ENCODE measurements around the gene CABLES1. TPM values are rescaled to one million over a fixed set of nuclear protein-coding genes. Genes with fewer than 3 reads are reported as not detected.
A peak's percentile ranks its signal among the peaks of the same experiment; 100 is the strongest.

Gene CABLES1
- total RNA-seq, 2 experiments from 2014 or later, result 3.7 to 3.8 TPM

DNA sequence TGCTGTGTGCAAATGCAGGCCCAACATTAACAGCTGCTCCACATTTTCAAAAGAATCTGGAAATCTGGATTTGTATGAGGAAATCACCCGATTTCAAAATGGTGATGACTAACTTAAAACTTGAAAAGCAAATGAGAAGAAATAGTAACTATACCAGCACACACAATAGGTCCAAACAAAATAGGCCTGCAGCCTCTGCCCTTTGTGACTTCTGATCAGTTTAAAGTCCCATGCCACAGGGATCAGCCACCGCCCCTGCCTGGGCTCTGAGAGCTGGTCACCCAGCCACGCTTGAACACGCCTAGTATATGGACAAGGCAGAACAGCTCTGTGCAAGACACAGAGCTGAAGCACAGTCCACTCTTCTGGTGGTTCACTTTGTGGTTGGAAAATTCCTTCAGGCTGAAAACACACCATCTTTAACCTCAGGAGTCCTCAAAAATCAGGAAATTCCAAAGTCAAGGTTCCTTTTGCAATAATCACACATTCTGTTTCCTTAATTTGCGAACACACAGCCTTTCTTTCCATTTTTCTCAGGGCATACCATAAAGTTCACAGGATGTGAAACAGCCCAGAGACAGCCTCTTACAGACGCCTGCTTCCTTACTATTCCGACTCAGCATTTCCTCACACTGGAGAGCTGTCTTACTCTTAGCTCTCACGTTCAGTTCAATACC lies 167.7 kb downstream of the CABLES1 start:
- no peak overlapping the region for H3K27ac Mint-ChIP-seq
- H3K27me3 Mint-ChIP-seq, result no peaks in the 10 kb centered on the region
- no peak for ATAC-seq

DNA sequence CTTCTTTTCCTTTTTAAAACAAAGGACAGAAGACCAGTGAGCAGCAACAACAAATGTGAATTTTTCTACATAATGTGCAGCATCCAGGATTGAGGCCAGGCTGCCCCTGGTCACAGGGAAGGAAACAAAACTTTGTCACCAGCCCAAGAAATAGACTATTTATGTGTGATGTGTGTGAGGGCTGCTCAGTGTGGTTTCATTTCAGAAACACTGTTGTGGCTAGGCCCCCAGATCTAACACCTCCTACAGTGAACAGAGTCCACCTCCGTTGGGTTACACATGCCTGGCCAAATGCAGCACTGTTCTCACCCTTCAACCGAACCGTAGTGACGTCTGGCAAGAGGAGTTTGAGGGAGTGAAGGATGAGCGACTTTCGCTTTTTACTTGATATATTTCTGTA lies 171.5 kb downstream of the CABLES1 start:
- no peak for DNase-seq
- H3K27ac Mint-ChIP-seq, result no peak overlapping the region
- intact Hi-C loops (cut with DNase I, micrococcal nuclease), result no loop called here
- peaks cover 7% of the 10 kb centered on the region for H3K36me3 Mint-ChIP-seq (ENCODE audit: low read depth)
- no peak overlapping the region for H3K4me3 Mint-ChIP-seq
- peaks cover 15% of the 10 kb centered on the region for H3K4me1 Mint-ChIP-seq
- no peaks in the 10 kb centered on the region for H3K9me3 Mint-ChIP-seq (ENCODE audit: low read depth)
- ChIA-PET POLR2A (no interaction called here), CTCF (no interaction called here)
- ATAC-seq, result no peak
- H3K27me3 Mint-ChIP-seq, result no peaks in the 10 kb centered on the region

More for the DNA sequence above, 167.7 kb downstream of the CABLES1 start:
- Mint-ChIP-seq H3K4me1 (peaks cover 5% of the 10 kb centered on the region), H3K36me3 (ENCODE audit: low read depth) (peaks cover under 1% of the 10 kb centered on the region), H3K9me3 (ENCODE audit: low read depth) (no peaks in the 10 kb centered on the region), H3K4me3 (no peak overlapping the region)
- DNase-seq, result no peak
- ChIA-PET POLR2A (no interaction called here), CTCF (interaction anchor here (1.0 kb wide), 1 partner anchor 19 kb away, joined by 4 read pairs; no protein-coding TSS in a partner anchor)
- intact Hi-C loops (cut with DNase I, micrococcal nuclease), result no loop called here

- no peak overlapping the region for H3K4me3 Mint-ChIP-seq
- ChIA-PET POLR2A (no interaction called here), CTCF (interaction anchor here (0.8 to 1.0 kb wide), 2 partner anchors 13 to 22 kb away, joined by 3 read pairs; no protein-coding TSS in a partner anchor)
- H3K36me3 Mint-ChIP-seq (ENCODE audit: low read depth), result peaks cover 7% of the 10 kb centered on the region
- H3K27me3 Mint-ChIP-seq, result no peaks in the 10 kb centered on the region
- no peak overlapping the region for H3K27ac Mint-ChIP-seq
- ATAC-seq (peak; percentile 64), DNase-seq (peak; percentile 32)
- peaks cover 17% of the 10 kb centered on the region for H3K4me1 Mint-ChIP-seq
- intact Hi-C loops (cut with DNase I, micrococcal nuclease), result no loop called here
- no peaks in the 10 kb centered on the region for H3K9me3 Mint-ChIP-seq (ENCODE audit: low read depth)
Observed at GRCh38 chr18:23307567-23308295, 172.4 kb downstream of the CABLES1 start.

Other genes starting within 250 kb of the CABLES1 start
- gene RBBP8, start 202.2 kb upstream of the CABLES1 start, total RNA-seq, result 100 to 1,000 TPM in 1 of 2 experiments, 10 to 100 TPM in 1; 74.3 to 101 TPM